GM12878 (cell line): ENCODE measurements around the gene EIF4B. TPM values are rescaled to one million over a fixed set of nuclear protein-coding genes. Genes with fewer than 3 reads are reported as not detected.
A peak's percentile ranks its signal among the peaks of the same experiment; 100 is the strongest.

Experiments used
- ATAC-seq: fragments of 200-7000 bp; cut with Tn5 transposase; 3 replicates; pipeline ENCODE4 v1.9.1; 2020; ENCODE audit warnings: mild to moderate bottlenecking, moderate library complexity
- BruUV-seq: library from RNA; stranded (reverse); fragments of 400-500 nt; replicated peaks from 2 replicates; lab custom pipeline; 2021; lab: Mats Ljungman, UMichigan
- CTCF ChIA-PET: fragments of 300-600 bp; sonication (Branson Sonifier 250); formaldehyde crosslinking; extraction: SDS; loops from one replicate; lab custom pipeline; 2021; ENCODE audit warnings: inconsistent platforms; lab: Yijun Ruan, JAX
- POLR2A ChIA-PET: fragments of 350-600 bp; formaldehyde crosslinking; extraction: SDS; loops from one replicate; lab custom pipeline; 2021; ENCODE audit warnings: inconsistent platforms; lab: Charles Lee
- RAD21 ChIA-PET: fragments of 300-600 bp; sonication (Branson Sonifier 250); formaldehyde crosslinking; loops from one replicate; lab custom pipeline; 2023; ENCODE audit warnings: antibody characterized with exemption; ENCODE audit not compliant: unreplicated experiment; lab: Charles Lee
- SMC1A ChIA-PET: fragments of 300-600 bp; sonication (Branson Sonifier 250); formaldehyde crosslinking; loops from one replicate; lab custom pipeline; 2023; ENCODE audit not compliant: unreplicated experiment, uncharacterized antibody; lab: Charles Lee
- DNase-seq: peaks from one replicate; pipeline ENCODE4 v3.0.0-alpha.2; 2011; ENCODE audit warnings: low read depth, low spot score
- FAIRE-seq: peaks from 3 replicates; lab custom pipeline; 2011; peaks lifted over from hg19 to GRCh38; lab: Jason Lieb, UNC
- H2AFZ ChIP-seq: 2 replicates; pipeline ENCODE4 v1.6.0; 2011; ENCODE audit warnings: low read depth, low read length, control low read depth; ENCODE audit not compliant: control insufficient read depth
- H3K27ac ChIP-seq: 2 replicates; pipeline ENCODE4 v1.5.1; 2011; ENCODE audit warnings: control low read depth; ENCODE audit not compliant: control insufficient read depth, insufficient read depth
- H3K27me3 ChIP-seq, 2 experiments: replicated peaks in 1 of 2; 2 replicates each; pipeline versions ENCODE4 v1.6.0 to v1.6.1; 2011; ENCODE audit warnings: low read length in 1 of 2; ENCODE audit not compliant: control insufficient read depth in 2 of 2, insufficient read depth in 2 of 2
- H3K36me3 ChIP-seq, 2 experiments: 2 replicates each; pipeline ENCODE4 v1.5.1; 2011; ENCODE audit warnings: low read length in 1 of 2; ENCODE audit not compliant: control insufficient read depth in 2 of 2, insufficient read depth in 2 of 2
- H3K4me1 ChIP-seq: 2 replicates; pipeline ENCODE4 v1.6.1; 2011; ENCODE audit warnings: mild to moderate bottlenecking, low read length, moderate library complexity, mixed read lengths; ENCODE audit not compliant: control insufficient read depth, insufficient read depth
- H3K4me2 ChIP-seq: 2 replicates; pipeline ENCODE4 v1.6.0; 2011; ENCODE audit warnings: control low read depth; ENCODE audit not compliant: control insufficient read depth, insufficient read depth
- H3K4me3 ChIP-seq: fragments of 200-600 bp; sonication (generic); 2 replicates; pipeline ENCODE4 v1.5.1; 2016
- H3K79me2 ChIP-seq: 2 replicates; pipeline ENCODE4 v1.6.0; 2011; ENCODE audit warnings: low read length; ENCODE audit not compliant: control insufficient read depth, insufficient read depth
- H3K9ac ChIP-seq: 2 replicates; pipeline ENCODE4 v1.8.0; 2011; ENCODE audit warnings: low read length, control low read depth, mixed read lengths; ENCODE audit not compliant: control insufficient read depth, insufficient read depth
- H3K9me3 ChIP-seq: replicated peaks from 3 replicates; pipeline ENCODE4 v1.5.1; 2011; ENCODE audit warnings: mild to moderate bottlenecking, low read length; ENCODE audit not compliant: control insufficient read depth, insufficient read depth
- H4K20me1 ChIP-seq: 2 replicates; pipeline ENCODE4 v1.6.0; 2011; ENCODE audit not compliant: control insufficient read depth, insufficient read depth
- BCL11A ChIP-seq: IDR thresholded peaks from 2 replicates; pipeline ENCODE4 v1.6.1; 2011; ENCODE audit warnings: low read depth, low read length
- EGR1 ChIP-seq, 2 experiments: IDR thresholded peaks; 1 replicate in 1 of 2; 2 replicates in 1 of 2; pipeline ENCODE4 v1.6.1; 2011 to 2012; ENCODE audit warnings: low read depth in 2 of 2, low read length in 2 of 2, borderline replicate concordance in 1 of 2, mild to moderate bottlenecking in 1 of 2, moderate library complexity in 1 of 2
- HDGF ChIP-seq: fragments of 450-650 bp; IDR thresholded peaks from 2 replicates; pipeline ENCODE4 v1.6.1; 2016; ENCODE audit warnings: antibody characterized with exemption
- IKZF2 ChIP-seq, 2 experiments: fragments of 450-650 bp; IDR thresholded peaks; 2 replicates each; pipeline ENCODE4 v1.6.1; 2017; ENCODE audit warnings: mild to moderate bottlenecking in 2 of 2, moderate library complexity in 2 of 2
- NBN ChIP-seq: fragments of 450-650 bp; IDR thresholded peaks from 2 replicates; pipeline ENCODE4 v1.6.1; 2016
- NFXL1 ChIP-seq: fragments of 450-650 bp; IDR thresholded peaks from 2 replicates; pipeline ENCODE4 v1.6.1; 2017; ENCODE audit warnings: antibody characterized with exemption, mild to moderate bottlenecking, borderline replicate concordance
- RB1 ChIP-seq: fragments of 450-650 bp; formaldehyde crosslinking; IDR thresholded peaks from 2 replicates; pipeline ENCODE4 v1.6.1; 2017; ENCODE audit warnings: mild to moderate bottlenecking, borderline replicate concordance
- RUNX3 ChIP-seq: IDR thresholded peaks from 2 replicates; pipeline ENCODE4 v1.6.1; 2012; ENCODE audit warnings: low read length, inconsistent platforms
- WRNIP1 ChIP-seq: IDR thresholded peaks from 2 replicates; pipeline ENCODE4 v1.6.1; 2011; ENCODE audit warnings: low read depth, low read length, improper control_type of control experiment, borderline replicate concordance
- WGBS: methylation state at CpG from one replicate; pipeline ENCODE4 v1.1.6; 2016; ENCODE audit warnings: low lambda C conversion rate; ENCODE audit not compliant: insufficient replicate concordance, insufficient coverage; ENCODE audit errors: missing lambda C conversion rate; 5-methylcytosine and 5-hydroxymethylcytosine counted together
- in situ Hi-C: fragments of 300-500 bp; cut with MboI; formaldehyde crosslinking; loops from 9 replicates; pipeline ENCODE4 v1.14.3; 2018; ENCODE audit warnings: mixed read lengths
- intact Hi-C: fragments of 100-400 bp; cut with micrococcal nuclease; formaldehyde crosslinking; loops from one replicate; pipeline ENCODE4 v1.14.2; 2022; ENCODE audit not compliant: unreplicated experiment
- polyA plus RNA-seq, 11 experiments: library from polyadenylated mRNA; depleted of rRNA in 4 of 11; unstranded in 6 of 11; stranded (reverse) in 5 of 11; fragments of >200 nt; fragmentation: Nextera tagmentation in 4 of 11; fragmentation: Illumina TruSeq in 1 of 11; extraction: Ambion mirVana in 4 of 11; extraction: Trizol in 1 of 11; gene quantifications; 1 replicate in 1 of 11; 2 replicates in 10 of 11; pipeline versions ENCODE4 v1.2.1 to v1.2.3, GENCODE V29; 2011 to 2016; ENCODE audit warnings: inconsistent platforms in 2 of 11, missing spikeins in 2 of 11, low read depth in 1 of 11
- total RNA-seq, 4 experiments: library from RNA; depleted of rRNA in 3 of 4; stranded (reverse); fragments of >200 nt in 3 of 4; fragmentation: Illumina TruSeq in 1 of 4; extraction: Trizol in 1 of 4; gene quantifications; 2 replicates each; pipeline versions ENCODE4 v1.2.1 to v1.2.3, GENCODE V29; 2013 to 2021
- TF ChIP-seq, protein P1 (sequence below): fragments of 450-650 bp; IDR thresholded peaks from 2 replicates; pipeline ENCODE4 v1.6.1; 2016; ENCODE audit warnings: mild to moderate bottlenecking, moderate library complexity, borderline replicate concordance

The EIF4B gene
- total and polyA plus RNA-seq, 10 of the 15 experiments (the other 5 are each of a cell fraction or from before 2014, with no cell fraction given), result 123 to 752 (median 431) TPM

DNA sequence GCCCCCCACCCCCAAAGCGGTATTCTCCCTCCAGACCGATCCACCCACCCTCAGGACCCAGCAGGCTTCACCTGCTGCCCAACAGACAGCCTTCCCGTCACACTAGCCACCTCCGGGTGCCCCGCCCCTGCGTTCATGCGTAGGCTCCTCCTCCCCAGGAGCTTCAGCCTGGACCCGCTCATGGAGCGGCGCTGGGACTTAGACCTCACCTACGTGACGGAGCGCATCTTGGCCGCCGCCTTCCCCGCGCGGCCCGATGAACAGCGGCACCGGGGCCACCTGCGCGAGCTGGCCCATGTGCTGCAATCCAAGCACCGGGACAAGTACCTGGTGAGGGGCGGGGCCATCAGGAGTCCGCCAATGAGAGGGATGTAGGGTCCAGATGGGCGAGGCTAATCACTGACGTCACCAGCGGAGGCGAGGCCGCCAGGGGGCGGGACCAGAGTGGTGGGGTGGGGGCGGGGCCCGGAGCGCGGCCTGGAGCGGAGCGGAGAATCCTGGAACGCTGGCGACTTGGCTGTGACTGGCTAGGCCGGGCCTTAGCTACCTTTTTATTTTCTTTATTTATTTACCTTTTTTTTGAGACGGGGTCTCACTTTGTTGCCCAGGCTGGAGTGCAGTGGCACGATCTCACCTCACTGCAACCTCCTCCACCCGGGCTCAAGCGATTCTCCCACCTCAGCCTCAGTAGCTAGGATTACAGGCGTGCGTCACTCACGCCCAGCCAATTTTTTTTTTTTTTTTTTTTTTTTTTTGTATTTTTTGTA lies 48.0 kb downstream of the EIF4B start (continued):
- TF ChIP-seq EGR1 (IDR thresholded peaks at IDR 0.05; ENCODE audit: borderline replicate concordance in 1 of 2, low read depth in 2 of 2, low read length in 2 of 2), result peak in 1 of 2 experiments; percentile 19; a peak in 1 of 3 replicates
- TF ChIP-seq BCL11A, result no peak
- 0 out of 2 replicates have a peak, but pooled peaks have one; percentile 72 for TF ChIP-seq HDGF

DNA sequence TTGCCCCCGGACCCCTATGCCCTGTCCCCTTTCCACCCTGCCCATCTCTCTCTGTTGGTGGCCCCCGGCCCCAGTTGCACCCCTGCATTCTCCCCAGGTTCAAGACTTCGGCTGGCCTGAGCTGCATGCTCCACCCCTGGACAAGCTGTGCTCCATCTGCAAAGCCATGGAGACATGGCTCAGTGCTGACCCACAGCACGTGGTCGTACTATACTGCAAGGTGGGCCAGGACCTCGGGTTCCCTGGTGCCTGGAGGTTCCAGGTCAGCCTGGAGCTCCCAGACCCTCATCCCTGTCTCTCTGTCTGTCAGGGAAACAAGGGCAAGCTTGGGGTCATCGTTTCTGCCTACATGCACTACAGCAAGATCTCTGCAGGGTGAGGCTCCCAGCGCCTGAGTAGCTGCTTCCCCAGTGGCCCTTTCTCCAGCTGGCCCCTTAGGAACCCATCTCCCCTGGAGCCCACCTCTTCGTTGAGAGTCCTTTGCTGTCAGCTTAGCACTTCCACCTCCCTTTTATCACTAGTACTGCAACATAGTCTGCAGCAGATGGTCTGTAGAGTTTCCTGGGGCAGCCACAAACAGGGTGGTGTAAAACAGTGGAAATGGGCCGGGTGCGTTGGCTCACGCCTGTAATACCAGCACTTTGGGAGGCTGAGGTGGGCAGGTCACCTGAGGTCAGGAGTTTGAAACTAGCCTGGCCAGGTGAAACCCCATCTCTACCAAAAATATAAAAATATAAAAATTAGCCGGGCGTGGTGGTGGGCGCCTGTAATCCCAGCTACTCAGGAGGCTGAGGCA lies 49.4 kb downstream of the EIF4B start:
- H4K20me1 ChIP-seq, result no peaks in the 10 kb centered on the region; the same call in 1 of the 2 replicates
- TF ChIP-seq NBN, result no peak
- TF ChIP-seq NFXL1, result no peak
- TF ChIP-seq, protein P1, sequence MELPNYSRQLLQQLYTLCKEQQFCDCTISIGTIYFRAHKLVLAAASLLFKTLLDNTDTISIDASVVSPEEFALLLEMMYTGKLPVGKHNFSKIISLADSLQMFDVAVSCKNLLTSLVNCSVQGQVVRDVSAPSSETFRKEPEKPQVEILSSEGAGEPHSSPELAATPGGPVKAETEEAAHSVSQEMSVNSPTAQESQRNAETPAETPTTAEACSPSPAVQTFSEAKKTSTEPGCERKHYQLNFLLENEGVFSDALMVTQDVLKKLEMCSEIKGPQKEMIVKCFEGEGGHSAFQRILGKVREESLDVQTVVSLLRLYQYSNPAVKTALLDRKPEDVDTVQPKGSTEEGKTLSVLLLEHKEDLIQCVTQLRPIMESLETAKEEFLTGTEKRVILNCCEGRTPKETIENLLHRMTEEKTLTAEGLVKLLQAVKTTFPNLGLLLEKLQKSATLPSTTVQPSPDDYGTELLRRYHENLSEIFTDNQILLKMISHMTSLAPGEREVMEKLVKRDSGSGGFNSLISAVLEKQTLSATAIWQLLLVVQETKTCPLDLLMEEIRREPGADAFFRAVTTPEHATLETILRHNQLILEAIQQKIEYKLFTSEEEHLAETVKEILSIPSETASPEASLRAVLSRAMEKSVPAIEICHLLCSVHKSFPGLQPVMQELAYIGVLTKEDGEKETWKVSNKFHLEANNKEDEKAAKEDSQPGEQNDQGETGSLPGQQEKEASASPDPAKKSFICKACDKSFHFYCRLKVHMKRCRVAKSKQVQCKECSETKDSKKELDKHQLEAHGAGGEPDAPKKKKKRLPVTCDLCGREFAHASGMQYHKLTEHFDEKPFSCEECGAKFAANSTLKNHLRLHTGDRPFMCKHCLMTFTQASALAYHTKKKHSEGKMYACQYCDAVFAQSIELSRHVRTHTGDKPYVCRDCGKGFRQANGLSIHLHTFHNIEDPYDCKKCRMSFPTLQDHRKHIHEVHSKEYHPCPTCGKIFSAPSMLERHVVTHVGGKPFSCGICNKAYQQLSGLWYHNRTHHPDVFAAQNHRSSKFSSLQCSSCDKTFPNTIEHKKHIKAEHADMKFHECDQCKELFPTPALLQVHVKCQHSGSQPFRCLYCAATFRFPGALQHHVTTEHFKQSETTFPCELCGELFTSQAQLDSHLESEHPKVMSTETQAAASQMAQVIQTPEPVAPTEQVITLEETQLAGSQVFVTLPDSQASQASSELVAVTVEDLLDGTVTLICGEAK, result no peak
- no peak for TF ChIP-seq WRNIP1
- TF ChIP-seq RUNX3, result no peak
- TF ChIP-seq RB1, result no peak
- no peak for TF ChIP-seq IKZF2 (IDR thresholded peaks at IDR 0.05)
- H3K4me2 ChIP-seq, result no peak overlapping the region
- ATAC-seq (no peak), FAIRE-seq (no peak), DNase-seq (no peak)
- BruUV-seq, result no TSS peak
- no peak overlapping the region for H3K27ac ChIP-seq
- WGBS, result 29% methylated on average over 15 of the region's 15 CpGs
- CTCF ChIA-PET, result interaction anchor here (3.6 to 4.5 kb wide), 2 partner anchors 10 to 44 kb away, joined by 17 to 38 read pairs; no protein-coding TSS in a partner anchor
- peaks cover 6% of the 10 kb centered on the region for H3K4me1 ChIP-seq
- RAD21 ChIA-PET, result interaction anchor here (1.1 to 1.5 kb wide), 2 partner anchors 23 to 44 kb away, joined by 3 to 4 read pairs; partner anchors contain the start of gene SPRYD3
- H3K36me3 ChIP-seq, result no peaks in the 10 kb centered on the region
- POLR2A ChIA-PET, result no interaction called here
- no peak overlapping the region for H2AFZ ChIP-seq
- H3K9me3 ChIP-seq, result no peaks in the 10 kb centered on the region
- SMC1A ChIA-PET, result interaction anchor here (1.3 kb wide), 1 partner anchor 10 kb away, joined by 3 read pairs; no protein-coding TSS in a partner anchor
- H3K9ac ChIP-seq, result no peak overlapping the region
- in situ Hi-C loops (no loop called here), intact Hi-C loops (no loop called here)
- H3K4me3 ChIP-seq, result no peak overlapping the region
- no peaks in the 10 kb centered on the region for H3K27me3 ChIP-seq
- H3K79me2 ChIP-seq, result no peaks in the 10 kb centered on the region
